Measurements from ENCODE around the gene SOAT2.

Gene SOAT2

DNA sequence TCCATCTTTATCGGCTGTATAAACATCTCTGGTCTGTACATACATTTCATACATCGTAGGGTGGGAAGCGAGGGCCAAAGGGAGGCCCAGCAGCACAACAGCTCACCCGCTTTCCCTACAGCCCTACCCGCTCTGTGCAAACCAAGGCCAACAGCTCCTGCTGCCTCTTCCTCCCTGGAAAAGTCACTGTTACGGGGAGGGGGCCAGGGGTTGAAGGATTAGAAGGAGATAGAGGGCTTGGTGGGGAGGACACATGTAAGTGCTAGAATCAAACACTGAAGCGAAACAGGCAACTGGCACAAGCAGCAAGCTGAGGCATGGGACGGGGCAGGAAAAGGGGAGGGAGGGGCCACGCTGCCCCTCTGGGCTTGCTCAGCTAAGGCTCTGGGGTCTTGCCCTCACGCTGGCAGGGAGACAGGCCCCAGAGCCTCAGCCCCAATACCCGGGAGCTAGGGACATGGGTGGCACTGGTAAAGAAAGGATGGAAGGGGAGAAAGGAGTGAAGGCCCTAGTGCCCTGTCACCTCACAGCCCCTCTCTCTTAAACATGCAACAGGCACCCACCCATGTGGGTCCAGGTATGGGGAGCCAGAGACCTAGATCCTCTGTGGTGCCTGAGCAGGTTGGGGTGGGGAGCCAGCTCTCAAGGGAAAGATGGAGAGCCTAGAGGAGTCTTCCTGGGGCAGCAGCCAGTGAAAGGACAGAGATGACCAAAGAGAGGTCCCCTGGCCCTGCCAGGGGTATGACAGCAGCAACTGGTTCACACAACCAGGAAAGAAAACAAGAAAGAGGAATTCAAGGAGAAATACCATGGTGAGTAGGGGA, 38.5 kb upstream of the SOAT2 start:
- no peak overlapping the region for H3K4me3 ChIP-seq
- peak overlapping the region in 9 of 21 experiments; percentile 3 to 65 (median 49) for H3K27ac ChIP-seq

- no peak overlapping the region for H3K4me3 ChIP-seq
- peak overlapping the region in 8 of 21 experiments; percentile 3 to 65 (median 45) for H3K27ac ChIP-seq
These were observed 37.8 kb upstream of the SOAT2 start for GRCh38 chr12:53065470-53065869.

GRCh38 chr12:53065975-53066931, 37.0 kb upstream of the SOAT2 start:
- H3K4me3 ChIP-seq: no peak overlapping the region

GRCh38 chr12:53067074-53067992, 36.0 kb upstream of the SOAT2 start:
- Histone ChIP-seq H3K27ac (no peak overlapping the region), H3K4me3 (no peak overlapping the region)

More at GRCh38 chr12:53065975-53066931, 37.0 kb upstream of the SOAT2 start:
- peak overlapping the region in 9 of 21 experiments; percentile 10 to 66 (median 49) for H3K27ac ChIP-seq

DNA sequence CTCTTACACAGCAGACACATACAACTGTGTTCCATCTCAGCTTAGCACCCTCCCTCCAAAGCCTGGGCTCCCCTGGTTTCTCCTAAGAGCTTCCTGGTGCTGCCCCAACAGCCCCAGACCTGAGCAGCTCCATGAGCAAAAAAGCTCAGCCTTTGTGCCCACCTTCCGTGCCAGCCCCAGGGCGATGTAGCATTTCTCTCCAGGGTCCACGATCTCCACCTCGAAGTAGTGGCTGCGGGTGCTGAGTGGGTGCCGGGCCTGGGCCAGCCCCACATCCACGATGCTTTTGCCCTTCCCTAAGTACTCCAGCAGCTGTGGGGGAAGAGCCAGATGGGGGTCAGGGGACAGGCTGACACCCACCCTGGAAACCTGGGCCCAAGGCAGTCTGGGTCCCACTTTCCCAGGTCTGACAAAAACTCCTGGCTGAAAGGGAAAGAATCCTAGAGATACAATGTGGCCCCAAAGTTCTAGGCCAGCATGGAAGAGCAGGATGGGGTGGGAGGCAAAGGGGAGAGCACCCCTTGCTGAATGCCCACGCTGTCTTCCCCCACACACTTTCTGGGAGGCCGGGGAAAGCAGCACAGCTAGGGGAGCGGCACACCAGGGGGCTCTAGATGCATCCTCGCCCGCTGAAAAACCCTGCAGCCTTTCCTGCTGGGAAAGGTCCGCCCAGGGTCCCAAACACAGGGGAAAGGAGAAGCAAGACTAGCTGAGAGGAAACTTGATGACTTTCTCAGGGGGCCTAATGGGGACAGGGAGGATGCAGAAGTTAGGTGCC, 35.1 kb upstream of the SOAT2 start:
- H3K4me3 ChIP-seq: no peak overlapping the region
- H3K27ac ChIP-seq: peak overlapping the region in 5 of 21 experiments; percentile 9 to 66 (median 21)

- Histone ChIP-seq H3K4me3 (no peak overlapping the region), H3K27ac (peak overlapping the region in 8 of 21 experiments; percentile 9 to 66 (median 26))
These were observed 34.3 kb upstream of the SOAT2 start for GRCh38 chr12:53068811-53069585.

DNA sequence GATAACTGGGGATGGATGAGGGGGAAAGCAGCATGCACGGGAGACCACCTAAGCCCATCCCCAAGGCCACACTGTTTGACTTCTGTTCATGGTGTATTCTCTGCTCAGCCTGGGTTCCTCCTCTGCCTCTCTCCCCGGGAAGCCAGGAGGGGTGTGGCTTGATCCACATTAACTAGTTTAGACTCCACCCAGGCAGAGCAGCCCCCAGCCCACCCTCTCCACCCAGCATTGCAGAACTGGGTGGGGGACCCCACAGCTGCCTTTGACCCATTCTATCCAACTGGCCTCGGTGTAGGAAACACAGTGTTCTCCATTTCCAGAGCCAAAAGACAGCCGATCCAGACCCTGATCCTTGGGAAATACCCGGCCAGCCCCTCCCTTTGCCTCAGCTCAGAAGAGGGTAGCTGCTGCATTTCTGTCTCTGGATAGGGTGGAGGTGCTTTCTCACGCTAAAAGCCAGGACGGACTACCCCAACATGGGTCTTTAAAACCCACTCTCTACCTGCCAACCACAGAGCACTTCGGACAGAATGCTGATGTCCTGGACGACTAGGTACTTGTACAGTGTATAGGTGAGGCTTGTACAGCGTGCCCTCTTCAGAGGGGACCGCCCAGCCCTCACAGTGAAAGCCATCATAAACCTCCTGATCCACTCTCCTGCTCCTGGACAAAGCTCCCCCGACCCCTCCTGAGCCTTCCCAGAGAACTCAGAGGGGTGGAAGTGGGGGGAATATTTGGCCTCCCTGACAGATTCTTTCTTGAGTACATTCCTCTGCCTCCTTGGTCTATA, 33.5 kb upstream of the SOAT2 start:
- Histone ChIP-seq H3K4me3 (no peak overlapping the region), H3K27ac (peak overlapping the region in 8 of 21 experiments; percentile 17 to 52 (median 29))

DNA sequence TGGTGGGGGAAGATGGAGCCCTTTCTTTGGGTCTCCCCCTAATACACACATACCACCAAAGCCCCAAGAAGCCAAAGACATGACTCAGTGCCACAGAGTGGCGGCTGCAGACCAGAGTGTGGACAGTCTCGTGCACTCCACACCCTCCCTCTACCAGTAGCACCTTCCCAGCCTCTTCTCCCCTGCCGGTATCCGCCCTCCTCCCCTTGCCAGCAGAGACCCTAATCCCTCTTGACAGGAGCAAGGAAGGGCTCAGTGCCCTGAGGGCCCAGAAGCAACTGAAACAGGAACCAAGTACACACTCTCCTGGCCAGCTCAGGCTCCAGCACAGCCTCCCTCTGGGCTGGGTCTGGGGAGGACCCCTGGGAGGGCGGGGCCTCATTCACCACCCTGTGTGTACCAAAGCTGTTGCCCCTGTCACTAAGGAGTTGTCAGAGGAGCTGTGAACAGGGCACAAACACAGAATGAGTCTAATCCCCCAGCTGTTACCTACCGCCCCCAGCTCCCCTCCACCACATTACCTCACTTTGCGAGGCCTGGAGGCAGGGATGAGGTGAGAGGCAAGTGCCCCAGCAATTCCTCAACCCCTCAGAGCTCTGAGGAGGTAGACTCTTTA, 32.3 kb upstream of the SOAT2 start:
- peak overlapping the region in 9 of 21 experiments; percentile 18 to 73 (median 43) for H3K27ac ChIP-seq
- no peak overlapping the region for H3K4me3 ChIP-seq

DNA sequence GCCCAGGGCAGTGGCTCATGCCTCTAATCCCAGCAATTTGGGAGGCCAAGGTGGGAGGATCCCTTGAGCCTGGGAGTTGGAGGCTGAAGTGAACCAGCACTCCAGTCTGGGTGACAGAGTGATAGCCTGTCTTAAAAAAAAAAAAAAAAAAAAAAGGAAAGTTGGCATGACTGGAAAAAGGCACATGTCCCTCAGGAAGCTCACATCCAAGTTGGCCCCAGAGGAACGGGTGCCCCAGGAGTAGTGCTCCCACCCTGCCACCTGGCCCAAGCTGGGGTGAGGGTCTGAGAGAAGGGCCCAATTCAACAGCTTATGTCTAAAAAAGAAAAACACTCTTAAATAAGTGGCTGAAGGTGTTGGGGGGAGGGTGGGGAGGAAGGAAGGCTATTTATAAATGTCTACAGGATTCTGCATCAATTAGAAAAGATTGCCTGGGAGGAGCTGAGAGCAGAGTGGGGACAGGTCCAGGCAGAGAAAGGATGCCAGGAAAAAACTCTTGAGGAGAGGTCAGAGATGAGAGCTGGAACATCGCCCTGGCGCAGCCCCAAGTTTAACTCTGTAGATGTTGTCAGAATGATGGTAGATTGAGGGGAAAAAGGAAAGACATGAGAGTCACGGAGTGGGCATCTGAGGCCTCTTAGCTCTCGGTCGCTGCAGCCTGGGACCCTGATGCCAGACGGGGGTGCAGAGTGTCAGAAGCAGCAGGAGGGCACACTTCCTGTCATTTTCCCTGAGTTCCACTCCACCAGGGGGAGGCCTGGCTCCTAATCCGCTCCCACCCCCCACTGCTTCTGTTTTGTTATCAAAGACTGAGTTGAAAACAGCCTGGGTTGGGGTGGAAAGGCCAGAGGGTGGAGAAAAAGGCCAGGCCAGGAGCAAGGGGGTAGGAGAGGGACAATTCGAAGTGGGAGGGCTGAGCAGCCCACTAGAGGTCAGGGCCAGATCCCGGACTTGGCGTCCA, 31.4 kb upstream of the SOAT2 start:
- Histone ChIP-seq H3K27ac (peak overlapping the region in 12 of 21 experiments; percentile 16 to 73 (median 43)), H3K4me3 (no peak overlapping the region)

DNA sequence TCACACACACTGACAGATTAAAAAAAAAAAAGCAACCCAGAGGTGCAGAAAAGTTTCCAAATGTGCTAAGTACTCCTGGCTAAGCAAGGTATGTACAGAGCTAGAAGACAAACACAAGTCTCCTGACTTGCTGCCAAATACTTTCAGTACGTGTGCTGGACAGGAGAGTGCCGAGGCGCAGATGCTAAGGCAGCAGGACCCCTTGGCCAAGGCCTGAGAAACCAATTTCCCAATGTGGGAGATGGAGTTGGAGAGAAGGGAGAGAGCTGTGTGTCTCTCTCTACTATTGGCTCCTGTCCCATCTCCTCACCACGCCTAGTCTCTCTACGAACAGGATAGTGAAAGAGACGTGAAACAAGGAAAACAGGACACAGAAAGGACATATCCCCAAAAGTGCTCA, 29.4 kb upstream of the SOAT2 start:
- H3K27ac ChIP-seq: peak overlapping the region in 3 of 21 experiments; percentile 15 to 38 (median 24)
- no peak overlapping the region for H3K4me3 ChIP-seq

GRCh38 chr12:53074283-53074998, 28.8 kb upstream of the SOAT2 start:
- H3K4me3 ChIP-seq: no peak overlapping the region
- H3K27ac ChIP-seq: peak overlapping the region in 4 of 21 experiments; percentile 5 to 38 (median 20)

- Histone ChIP-seq H3K4me3 (no peak overlapping the region), H3K27ac (no peak overlapping the region)
These were observed 28.3 kb upstream of the SOAT2 start for GRCh38 chr12:53074999-53075370.

DNA sequence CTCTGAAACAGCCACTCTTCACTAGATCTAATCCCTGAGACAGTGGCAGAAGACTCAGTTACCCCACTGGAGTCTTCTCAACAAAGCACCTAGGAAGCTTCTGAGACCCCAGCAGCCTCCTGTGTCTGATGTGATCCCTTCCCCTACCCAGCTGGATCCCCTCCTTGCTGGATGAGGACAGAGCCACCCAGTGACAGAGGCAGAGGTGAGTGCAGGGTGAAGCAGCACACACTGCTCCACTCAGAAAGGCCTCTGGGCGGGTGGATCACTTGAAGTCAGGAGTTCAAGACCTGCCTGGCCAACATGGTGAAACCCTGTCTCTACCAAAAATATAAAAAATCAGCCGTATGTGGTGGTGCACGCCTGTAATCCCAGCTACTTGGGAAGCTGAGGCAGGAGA, 26.8 kb upstream of the SOAT2 start:
- no peak overlapping the region for H3K4me3 ChIP-seq
- peak overlapping the region in 1 of 21 experiments; percentile 24 for H3K27ac ChIP-seq

- Histone ChIP-seq H3K4me3 (no peak overlapping the region), H3K27ac (no peak overlapping the region)
These were observed 26.3 kb upstream of the SOAT2 start for GRCh38 chr12:53077030-53077429.
